Esophagus (tissue), 2 donors: ENCODE measurements around the gene KIAA1755. TPM values are rescaled to one million over a fixed set of nuclear protein-coding genes. Genes with fewer than 3 reads are reported as not detected.

ENCODE experiments used
- H3K27ac ChIP-seq, 2 donors: one replicate each; pipeline ENCODE4 v1.5.1; 2013; ENCODE audit warnings: low read depth in 2 of 2, mild to moderate bottlenecking in 2 of 2, inconsistent platforms in 1 of 2, low read length in 1 of 2, moderate library complexity in 1 of 2
- H3K27me3 ChIP-seq, 2 donors: one replicate each; pipeline ENCODE4 v1.6.1; 2013; ENCODE audit warnings: low read length in 2 of 2, control low read depth in 1 of 2, mild to moderate bottlenecking in 1 of 2; ENCODE audit not compliant: insufficient read depth in 2 of 2, control insufficient read depth in 1 of 2
- H3K36me3 ChIP-seq, 2 donors: one replicate each; pipeline ENCODE4 v1.6.1; 2013; ENCODE audit warnings: low read length in 1 of 2; ENCODE audit not compliant: control insufficient read depth in 2 of 2, insufficient read depth in 2 of 2
- H3K4me1 ChIP-seq, 2 donors: one replicate each; pipeline ENCODE4 v1.6.1; 2013; ENCODE audit warnings: low read length in 1 of 2; ENCODE audit not compliant: control insufficient read depth in 2 of 2, insufficient read depth in 2 of 2
- H3K4me3 ChIP-seq, 2 donors: one replicate each; pipeline ENCODE4 v1.5.1; 2013; ENCODE audit warnings: low read length in 2 of 2, mild to moderate bottlenecking in 2 of 2, low read depth in 1 of 2, moderate library complexity in 1 of 2
- H3K9me3 ChIP-seq, 2 donors: one replicate each; pipeline ENCODE4 v1.6.1; 2013; ENCODE audit warnings: mild to moderate bottlenecking in 2 of 2, low read depth in 1 of 2, low read length in 1 of 2, moderate library complexity in 1 of 2; ENCODE audit not compliant: control insufficient read depth in 2 of 2, insufficient read depth in 1 of 2
- WGBS, 2 donors: extraction: QIAGEN DNeasy Blood & Tissue Kit; methylation state at CpG; one replicate each; pipeline ENCODE4 v1.1.7; 2013; 5-methylcytosine and 5-hydroxymethylcytosine counted together
- polyA plus RNA-seq, 2 donors: library from polyadenylated mRNA; stranded (reverse); fragments of 200-250 nt; gene quantifications; one replicate each; pipeline ENCODE4 v1.2.3, GENCODE V29; 2013
- donor health status: healthy with polysubstance abuse.
- donor health status: Bipolar disorder and iron deficiency.

Gene KIAA1755
- polyA plus RNA-seq, 2 donors = 1.4 to 1.7 TPM

DNA sequence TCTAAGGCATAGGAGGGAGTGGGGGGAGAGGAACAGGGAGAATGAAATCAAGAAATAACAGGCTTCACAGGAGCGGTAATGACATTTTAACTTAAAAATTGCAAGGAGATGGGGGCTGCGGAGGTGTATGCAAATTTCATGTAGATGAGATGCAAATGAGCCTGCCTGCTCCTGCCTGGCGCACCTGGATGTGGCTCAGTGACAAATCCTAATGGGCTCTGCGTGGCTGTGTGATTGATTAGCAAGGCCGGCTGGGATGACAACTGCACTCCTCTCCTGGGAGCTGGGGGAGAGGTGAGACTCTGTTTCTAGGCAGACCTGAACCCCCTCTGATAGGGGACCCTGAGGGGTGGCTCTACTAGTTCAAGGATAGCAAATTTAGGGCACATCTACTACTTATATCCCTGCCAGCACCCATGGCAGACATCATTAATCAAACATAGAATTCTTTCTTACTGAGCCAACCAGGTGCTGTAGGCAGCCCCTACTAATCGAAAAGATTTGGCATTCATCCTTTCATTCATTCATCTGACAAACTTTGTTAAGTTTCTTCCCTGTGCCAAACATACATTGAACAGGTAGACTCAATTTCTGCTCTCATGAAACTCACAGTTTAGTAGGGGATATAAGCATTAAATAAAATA is 57.1 kb downstream of the KIAA1755 start:
- Histone ChIP-seq H3K4me3 (no peak overlapping the region), H3K9me3 (no peaks in the 10 kb centered on the region), H3K36me3 (no peaks in the 10 kb centered on the region), H3K4me1 (peaks cover 0 to 2% of the 10 kb centered on the region in 2 donors), H3K27ac (no peak overlapping the region), H3K27me3 (no peaks in the 10 kb centered on the region)
- WGBS, 2 donors = 70 to 73% methylated on average over 6 of the region's 6 CpGs

DNA sequence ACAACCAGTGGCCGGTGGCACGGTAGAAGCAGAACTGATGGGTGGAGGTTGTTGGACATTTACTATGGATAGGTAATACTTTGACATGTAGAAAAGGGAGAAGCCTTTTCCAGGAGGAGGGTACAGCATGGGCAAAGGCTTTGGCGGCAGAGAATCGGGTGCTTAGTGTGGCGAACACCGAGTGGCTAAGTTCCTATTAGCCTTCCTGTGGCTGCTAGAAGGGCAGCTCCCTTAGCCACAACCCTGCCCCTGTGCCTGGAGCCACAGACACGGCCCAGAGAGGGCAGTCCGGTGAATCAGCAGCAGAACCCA is 57.6 kb downstream of the KIAA1755 start:
- 86 to 91% methylated on average over 8 of the region's 8 CpGs for WGBS, 2 donors
- Histone ChIP-seq H3K27ac (no peak overlapping the region), H3K36me3 (no peaks in the 10 kb centered on the region), H3K27me3 (no peaks in the 10 kb centered on the region), H3K4me1 (peaks cover 0 to 2% of the 10 kb centered on the region in 2 donors), H3K9me3 (no peaks in the 10 kb centered on the region), H3K4me3 (no peak overlapping the region)

DNA sequence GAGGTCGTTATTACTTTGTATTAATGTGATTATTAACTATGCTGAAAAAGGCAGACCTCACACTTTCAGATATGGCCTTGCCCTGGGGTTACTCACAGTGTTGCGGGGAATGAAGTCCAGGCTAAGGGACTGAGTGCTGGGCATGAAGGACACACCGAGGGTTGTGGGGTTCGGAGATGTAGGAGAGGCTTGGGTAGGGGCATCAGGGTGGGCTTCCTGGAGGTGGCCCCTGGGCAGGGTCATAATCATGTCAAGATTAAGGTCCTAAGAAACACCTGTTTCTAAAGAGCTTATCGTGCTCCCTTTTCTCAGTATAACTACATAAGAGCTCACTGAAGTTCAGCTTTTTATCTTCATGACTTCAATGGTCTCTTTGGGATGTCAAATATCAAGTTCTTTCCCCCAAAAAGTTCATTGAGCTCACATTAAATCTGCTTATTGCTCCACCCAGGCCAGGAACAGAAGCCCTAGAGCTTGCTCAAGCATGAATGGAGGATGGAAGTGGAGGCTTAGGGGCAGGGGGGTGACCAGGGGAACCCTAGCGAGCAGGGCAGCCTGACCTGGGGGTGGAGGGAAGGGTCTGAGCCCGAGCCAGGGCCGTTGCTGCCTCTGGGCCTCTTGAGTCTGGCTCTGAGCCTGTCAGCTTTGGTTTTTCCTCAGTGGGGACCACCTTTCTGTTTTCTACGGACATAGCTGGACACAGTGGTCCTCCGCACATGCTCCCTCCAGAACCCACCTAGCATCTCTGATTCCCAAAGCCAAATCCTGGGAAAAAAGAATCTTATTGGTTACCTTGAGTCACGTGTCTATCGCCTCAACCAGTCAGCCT is 58.2 kb downstream of the KIAA1755 start:
- Histone ChIP-seq H3K27ac (no peak overlapping the region), H3K27me3 (no peaks in the 10 kb centered on the region), H3K9me3 (no peaks in the 10 kb centered on the region), H3K4me1 (peaks cover 0 to 2% of the 10 kb centered on the region in 2 donors), H3K36me3 (no peaks in the 10 kb centered on the region), H3K4me3 (no peak overlapping the region)
- WGBS, 2 donors = 83 to 87% methylated on average over 12 of the region's 12 CpGs

DNA sequence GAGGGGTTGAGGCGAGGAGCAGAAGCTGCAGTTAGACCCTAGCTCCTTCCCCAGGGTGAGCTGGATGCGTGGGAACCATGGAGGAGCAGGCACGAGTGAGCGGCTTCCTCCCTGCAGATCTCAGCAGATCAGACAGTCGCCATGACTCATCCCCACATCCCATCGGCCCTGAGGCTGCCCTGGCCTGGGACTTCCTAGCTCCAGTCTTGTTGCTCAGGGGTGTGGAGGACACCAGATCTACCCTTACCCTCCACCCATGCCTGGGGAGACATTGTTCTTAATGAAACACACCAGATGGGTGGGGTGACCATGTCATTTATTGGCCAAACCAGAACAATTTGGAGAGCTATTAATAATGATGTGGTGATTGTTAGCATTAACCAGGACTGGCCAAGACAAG is 59.2 kb downstream of the KIAA1755 start:
- Histone ChIP-seq H3K36me3 (no peaks in the 10 kb centered on the region), H3K27ac (no peak overlapping the region), H3K4me1 (peaks cover under 1 to 2% of the 10 kb centered on the region in 2 donors), H3K9me3 (no peaks in the 10 kb centered on the region), H3K27me3 (no peaks in the 10 kb centered on the region), H3K4me3 (no peak overlapping the region)
- WGBS, 2 donors = 52 to 62% methylated on average over 6 of the region's 6 CpGs

DNA sequence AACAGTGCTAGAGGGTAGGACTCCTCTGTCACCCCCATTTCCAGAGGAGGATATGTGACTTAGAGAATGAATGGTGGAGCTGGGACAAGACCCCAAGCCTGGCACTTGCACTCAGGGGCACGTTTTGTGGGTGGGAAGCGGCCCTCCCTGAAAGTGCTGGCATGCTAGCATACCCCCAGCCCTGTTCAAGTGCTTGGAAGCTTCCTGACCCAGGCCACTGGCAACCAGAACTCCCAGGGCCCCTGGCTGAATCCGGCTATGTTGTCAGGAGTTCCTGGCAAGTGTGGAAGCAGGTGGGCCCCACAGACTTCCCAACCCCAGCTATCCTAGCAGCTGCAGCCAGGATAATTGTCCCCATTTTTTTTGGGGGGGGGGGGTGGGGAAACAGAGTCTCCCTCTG is 59.9 kb downstream of the KIAA1755 start:
- H3K9me3 ChIP-seq = no peaks in the 10 kb centered on the region
- no peaks in the 10 kb centered on the region for H3K36me3 ChIP-seq
- WGBS, 2 donors = 80 to 86% methylated on average over 3 of the region's 3 CpGs
- no peak overlapping the region for H3K4me3 ChIP-seq
- peaks cover 2 to 3% of the 10 kb centered on the region in 2 donors for H3K4me1 ChIP-seq
- no peaks in the 10 kb centered on the region for H3K27me3 ChIP-seq
- H3K27ac ChIP-seq = no peak overlapping the region

DNA sequence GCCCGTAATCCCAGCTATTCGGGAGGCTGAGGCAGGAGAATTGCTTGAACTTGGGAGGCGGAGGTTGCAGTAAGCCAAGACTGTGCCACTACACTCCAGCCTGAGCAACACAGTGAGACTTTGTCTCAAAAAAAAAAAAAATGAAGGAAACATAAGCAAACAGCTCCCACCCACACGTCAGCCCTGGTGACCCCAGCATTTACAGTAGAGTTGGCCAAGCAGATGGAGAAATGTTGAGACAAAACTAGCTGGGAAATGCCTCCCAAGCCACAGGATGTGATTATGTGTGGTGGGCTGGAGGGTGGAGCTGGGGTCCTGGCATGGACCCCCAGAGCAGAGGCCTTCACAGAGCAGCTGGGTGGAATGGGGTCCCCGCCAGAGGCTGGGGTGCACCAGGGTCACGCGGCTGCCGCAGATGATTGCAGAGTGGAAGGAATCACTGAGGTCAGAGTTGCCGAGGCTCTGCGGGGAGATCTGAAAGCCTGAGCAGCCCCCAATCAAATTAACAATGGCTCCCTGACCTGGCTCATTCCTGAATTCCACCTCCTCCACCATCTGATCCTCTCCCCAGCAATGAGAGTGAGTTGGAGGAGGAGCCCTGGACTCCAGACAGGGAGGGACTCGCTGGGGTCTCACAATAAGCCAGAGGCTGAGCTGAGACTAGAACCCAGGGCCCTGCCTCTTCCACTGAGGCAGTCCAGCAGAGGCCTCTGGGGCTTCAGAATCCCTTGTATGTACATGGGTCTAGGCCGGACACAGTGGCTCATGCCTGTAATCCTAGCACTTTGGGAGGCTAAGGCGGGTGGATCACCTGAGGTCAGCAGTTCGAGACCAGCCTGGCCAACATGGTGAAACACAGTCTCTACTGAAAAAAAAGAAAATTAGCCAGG is 60.8 kb downstream of the KIAA1755 start:
- Histone ChIP-seq H3K4me1 (peaks cover 2 to 3% of the 10 kb centered on the region in 2 donors), H3K27ac (no peak overlapping the region), H3K36me3 (no peaks in the 10 kb centered on the region), H3K4me3 (no peak overlapping the region), H3K27me3 (no peaks in the 10 kb centered on the region), H3K9me3 (no peaks in the 10 kb centered on the region)
- 83 to 89% methylated on average over 14 of the region's 14 CpGs for WGBS, 2 donors

DNA sequence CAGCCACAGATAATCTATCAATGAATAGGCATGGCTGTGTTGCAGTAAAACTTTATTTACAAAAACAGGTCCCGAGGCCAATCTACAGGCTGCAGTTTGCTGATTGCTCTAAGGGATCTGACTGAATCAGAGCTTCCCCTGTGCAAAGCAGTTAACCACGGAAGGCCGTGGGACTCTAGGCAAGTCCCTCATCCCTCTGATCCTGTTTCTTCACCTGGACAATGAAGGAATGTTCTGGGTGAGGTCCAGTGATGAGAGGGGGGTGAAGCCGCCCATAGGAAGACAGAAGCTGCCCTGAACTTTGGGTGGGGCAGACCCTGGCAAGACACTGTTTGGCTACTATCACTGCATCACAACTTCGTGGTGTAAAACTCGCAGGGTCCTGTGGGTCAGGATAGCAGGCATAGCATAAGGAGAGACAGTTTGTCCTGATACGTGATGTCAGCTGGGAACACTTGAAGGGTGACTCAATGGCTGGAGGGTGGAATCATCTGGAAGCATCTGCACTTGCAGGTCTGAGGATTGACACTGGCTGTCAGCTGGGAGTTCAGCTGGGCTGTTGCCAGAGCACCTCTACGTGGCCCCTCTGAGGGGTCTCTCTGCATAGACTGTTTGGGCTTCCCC is 62.2 kb downstream of the KIAA1755 start:
- no peak overlapping the region for H3K27ac ChIP-seq
- no peaks in the 10 kb centered on the region for H3K9me3 ChIP-seq
- peaks cover 2 to 3% of the 10 kb centered on the region in 2 donors for H3K4me1 ChIP-seq
- WGBS, 2 donors = 60 to 73% methylated on average over 8 of the region's 8 CpGs
- no peaks in the 10 kb centered on the region for H3K27me3 ChIP-seq
- H3K4me3 ChIP-seq = no peak overlapping the region
- H3K36me3 ChIP-seq = no peaks in the 10 kb centered on the region

DNA sequence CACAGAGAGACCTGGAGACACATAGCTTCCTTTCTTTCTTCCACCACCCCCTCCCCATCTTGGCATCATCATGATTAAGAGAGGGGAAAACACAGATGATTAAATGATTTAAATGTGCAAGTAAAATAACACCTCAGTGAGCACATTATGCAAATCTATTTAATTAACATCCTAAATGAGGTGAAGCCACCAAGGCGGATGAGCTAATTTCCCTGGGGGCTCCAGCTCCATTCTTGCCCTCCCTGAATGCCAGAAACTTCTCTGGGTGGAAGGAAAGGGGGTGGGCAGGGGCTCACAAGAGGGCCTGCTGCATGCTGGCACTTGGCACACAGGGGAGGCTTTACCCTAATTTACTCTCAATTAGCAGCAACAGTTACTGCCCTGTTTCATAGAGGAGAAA is 62.9 kb downstream of the KIAA1755 start:
- Histone ChIP-seq H3K4me1 (peaks cover 2 to 3% of the 10 kb centered on the region in 2 donors), H3K9me3 (no peaks in the 10 kb centered on the region), H3K36me3 (no peaks in the 10 kb centered on the region), H3K27me3 (no peaks in the 10 kb centered on the region), H3K27ac (no peak overlapping the region), H3K4me3 (no peak overlapping the region)
- 90 to 92% methylated on average over 1 of the region's 1 CpG for WGBS, 2 donors

DNA sequence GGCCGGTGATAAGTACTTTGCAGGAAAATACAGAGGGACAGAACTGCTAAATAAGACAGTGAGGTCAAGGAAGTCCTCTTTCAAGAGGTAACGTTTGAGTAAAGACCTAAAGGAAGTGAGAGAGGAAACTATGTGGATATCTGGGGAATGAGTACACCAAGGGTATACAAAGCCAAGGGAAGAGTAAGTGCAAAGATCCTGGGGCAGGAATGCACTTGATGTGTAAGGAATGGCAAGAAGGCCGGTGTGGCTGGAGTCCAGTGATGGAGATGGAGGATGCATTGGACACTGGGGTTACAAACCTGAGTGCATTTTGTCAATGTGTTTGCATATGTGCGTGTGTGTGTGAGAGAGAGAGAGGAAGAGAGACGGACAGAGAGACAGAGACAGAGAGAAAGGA is 63.3 kb downstream of the KIAA1755 start:
- WGBS, 2 donors = 77 to 83% methylated on average over 5 of the region's 5 CpGs
- Histone ChIP-seq H3K4me1 (peaks cover 2 to 3% of the 10 kb centered on the region in 2 donors), H3K4me3 (no peak overlapping the region), H3K27ac (no peak overlapping the region), H3K9me3 (no peaks in the 10 kb centered on the region), H3K27me3 (no peaks in the 10 kb centered on the region), H3K36me3 (no peaks in the 10 kb centered on the region)
